DMS153 treated with DMSO at 0.1 percent for 48 hours (cell line): Measurements from ENCODE around the gene GBP1.
"Not testable (repeated sequence)": the region's sequence is repeated elsewhere in the genome, so short reads cannot be mapped to it uniquely, and the experiment has no call there.

Experiments
- DNase-seq: peaks from one replicate; lab custom pipeline; 2025; ENCODE audit not compliant: unreplicated experiment; lab: John Stamatoyannopoulos, UW

The GBP1 gene, protein sequence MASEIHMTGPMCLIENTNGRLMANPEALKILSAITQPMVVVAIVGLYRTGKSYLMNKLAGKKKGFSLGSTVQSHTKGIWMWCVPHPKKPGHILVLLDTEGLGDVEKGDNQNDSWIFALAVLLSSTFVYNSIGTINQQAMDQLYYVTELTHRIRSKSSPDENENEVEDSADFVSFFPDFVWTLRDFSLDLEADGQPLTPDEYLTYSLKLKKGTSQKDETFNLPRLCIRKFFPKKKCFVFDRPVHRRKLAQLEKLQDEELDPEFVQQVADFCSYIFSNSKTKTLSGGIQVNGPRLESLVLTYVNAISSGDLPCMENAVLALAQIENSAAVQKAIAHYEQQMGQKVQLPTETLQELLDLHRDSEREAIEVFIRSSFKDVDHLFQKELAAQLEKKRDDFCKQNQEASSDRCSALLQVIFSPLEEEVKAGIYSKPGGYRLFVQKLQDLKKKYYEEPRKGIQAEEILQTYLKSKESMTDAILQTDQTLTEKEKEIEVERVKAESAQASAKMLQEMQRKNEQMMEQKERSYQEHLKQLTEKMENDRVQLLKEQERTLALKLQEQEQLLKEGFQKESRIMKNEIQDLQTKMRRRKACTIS

DNA sequence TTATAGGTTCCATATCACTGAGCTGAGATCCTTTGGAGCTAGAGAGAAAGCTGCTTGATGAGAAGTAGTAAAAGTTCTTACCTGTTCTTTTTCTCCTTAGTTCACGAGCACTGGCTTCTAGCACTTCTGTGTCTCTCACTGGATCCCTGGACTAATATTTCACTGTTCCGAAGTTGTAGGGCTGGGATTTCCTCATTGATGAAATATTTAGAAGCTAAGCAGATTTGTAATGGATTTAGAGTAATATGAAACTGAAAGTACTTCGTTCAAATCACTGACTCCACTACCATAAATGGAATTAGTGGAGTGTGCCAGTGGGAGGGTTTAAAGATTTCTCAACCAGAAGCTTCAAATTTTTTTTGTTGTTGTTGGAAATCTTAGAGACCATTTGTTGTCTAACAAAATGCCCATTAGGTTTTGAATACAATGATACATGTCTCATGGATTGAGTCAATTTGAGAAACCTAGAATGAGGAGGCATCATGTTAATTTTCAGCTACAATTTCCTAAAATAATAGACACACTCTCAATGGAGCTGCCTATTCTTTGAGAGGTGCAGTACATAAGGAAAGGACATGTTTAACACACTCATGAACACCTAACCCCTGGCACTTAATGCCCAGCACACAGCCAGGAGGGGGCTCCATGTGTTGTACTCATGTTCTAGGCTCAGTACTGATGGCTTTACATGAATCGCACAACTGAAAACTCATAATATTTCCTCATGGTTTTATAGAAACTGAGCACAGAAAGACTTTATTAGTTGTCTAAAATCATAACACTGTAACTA is at the start of gene GBP1:
TSS of gene GBP1 (minus strand) at position 130 of the 790 bp plus-strand sequence. CDS start 1,974 bp downstream, outside the sequence.
- no peak for DNase-seq

DNA sequence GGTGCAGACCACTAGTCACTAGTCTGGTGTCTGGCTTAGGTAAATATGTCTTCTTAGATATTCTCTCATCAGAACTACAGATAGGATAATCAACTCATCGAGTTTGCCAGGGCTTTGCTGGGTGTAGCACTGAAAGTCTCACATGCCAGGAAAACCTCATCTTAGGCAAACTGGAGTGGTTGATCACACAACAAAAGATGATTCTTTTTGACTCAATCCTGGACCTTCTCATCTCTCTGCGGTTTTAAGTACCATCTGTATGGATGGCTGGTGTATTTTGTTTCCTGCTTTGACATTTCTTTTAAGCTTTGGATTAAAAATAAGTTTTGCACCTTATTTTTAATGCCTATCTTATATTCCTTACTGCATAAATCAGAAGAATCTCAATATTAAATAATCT is 49.7 kb upstream of the GBP1 start:
- no peak for DNase-seq

DNA sequence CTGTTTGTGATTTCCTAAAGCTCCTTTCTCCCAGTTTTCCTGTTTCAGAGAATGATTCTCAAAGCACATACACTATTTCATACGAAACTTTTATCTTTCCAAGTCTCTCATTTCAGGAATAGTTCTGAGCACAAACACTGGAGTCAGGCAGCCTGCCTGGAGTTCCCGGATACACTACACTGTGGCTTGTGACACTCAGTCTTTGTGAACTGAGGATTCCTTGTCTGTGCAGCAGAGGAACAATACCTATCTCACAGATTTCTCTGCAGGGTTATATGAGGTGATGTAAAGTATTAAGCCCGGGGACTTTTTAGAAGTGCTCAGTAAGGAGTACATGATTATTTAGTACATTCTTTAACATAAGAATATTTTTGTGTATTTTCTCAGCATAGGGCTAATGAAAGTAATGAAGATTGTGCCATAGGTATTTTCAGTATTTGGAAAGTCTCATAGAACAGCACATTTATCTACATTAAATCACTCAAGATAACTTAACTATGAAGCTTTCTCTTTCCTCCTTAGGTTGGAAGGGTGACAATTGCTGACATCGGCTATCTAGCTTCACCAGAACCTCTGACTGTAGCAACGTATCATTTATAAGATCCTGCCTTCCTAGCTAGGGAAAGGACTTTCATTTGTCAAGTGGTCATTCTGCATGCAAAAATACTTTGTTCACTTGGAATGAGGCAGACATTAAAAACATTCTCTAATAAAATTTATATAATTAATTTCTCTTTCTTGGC is 48.0 kb upstream of the GBP1 start:
- DNase-seq: no peak

DNA sequence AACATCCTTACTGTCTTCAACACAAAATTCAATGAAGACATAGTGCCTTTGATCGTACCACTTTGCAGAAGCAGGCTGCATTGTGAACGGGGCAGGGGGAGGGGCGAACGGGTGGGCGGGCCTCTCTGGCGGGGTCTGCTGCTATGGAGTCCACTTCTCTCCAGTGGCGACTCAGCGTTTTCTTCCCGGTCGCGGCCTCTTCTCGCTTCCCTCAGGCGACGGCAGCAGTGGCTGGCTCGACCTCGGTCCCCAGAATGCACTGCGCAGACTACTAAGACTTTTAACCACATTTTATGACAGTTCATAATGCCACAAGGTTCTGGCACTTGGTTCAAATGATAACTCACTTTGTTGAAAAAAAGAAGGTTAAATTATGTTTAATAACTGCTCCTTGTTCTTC is 39.7 kb upstream of the GBP1 start:
- DNase-seq: no peak

DNA sequence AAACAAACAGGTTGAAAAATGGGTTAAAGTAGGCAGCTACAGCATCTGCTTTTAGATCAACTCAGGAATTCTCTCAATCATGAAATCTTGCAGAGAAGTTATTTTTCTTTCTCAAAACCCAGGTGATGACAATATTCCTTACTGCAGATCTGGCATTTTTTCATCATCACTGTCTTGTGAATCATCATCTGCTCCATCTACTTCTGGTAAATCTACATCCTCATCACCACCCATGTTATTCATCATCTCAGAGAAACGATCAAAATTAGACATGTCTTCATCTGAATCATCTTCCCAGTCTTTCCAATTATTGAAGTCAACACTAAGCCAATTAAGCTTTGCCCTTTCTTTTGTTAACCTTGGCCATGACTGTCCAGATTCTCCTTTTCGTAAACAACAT is 39.1 kb upstream of the GBP1 start:
- DNase-seq: no peak

DNA sequence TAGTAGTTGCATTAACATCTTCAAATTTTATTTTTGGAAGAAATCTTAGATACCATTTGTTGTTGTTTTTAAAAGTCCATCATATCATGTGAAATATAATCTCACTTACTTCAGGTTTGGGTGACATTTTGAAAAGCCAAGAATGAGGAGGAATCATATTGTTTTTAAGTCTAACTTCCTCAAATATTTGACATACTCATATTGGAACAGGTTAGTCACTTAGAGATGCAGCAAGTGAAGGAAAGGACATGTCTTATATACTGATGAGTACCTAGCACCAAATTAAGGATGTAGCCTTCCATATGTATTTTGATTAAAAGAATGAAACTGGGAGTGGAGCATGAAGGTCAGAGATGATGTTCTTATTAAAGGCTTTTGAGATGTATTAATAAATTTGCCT is 37.0 kb upstream of the GBP1 start:
- no peak for DNase-seq

DNA sequence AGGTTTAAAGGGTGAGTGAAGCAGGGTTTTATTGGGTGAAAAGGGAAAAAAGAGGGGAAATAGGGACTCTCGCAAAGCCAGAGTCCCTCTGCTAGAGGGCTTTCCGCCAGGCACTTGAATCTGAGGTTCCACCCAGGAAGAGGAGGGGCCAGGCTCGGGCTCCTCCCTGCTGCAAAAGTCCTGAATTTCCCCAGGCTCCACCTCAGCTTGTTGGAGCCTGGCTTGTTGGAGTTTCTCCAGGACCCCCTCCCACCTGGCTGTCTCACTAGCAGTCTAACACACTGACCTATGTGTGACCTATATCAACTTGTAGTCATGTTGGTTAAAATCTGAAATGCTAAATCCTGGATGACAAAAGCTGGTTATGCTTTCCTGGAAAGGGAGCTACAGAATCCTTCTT is 35.4 kb upstream of the GBP1 start:
- DNase-seq: no peak

DNA sequence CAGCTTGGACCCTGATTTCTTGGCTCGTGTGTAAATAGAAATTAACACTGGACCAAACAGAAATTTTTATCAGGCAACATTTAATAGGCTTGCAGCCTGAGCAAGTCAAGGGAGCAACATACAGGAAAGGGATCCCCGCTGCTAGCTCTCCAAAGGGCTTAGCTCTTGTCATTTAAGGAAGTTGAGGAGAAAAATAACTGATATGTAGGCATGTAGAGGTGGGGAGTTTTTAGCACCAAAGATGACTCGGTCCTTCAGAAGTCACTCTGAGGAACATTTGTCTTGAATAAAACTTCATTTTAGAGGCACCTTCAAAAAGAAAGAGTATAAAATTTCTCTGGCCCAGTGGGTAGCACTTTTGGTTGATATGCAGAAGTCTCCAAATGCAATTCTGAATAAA is 33.8 kb upstream of the GBP1 start:
- DNase-seq: no peak

DNA sequence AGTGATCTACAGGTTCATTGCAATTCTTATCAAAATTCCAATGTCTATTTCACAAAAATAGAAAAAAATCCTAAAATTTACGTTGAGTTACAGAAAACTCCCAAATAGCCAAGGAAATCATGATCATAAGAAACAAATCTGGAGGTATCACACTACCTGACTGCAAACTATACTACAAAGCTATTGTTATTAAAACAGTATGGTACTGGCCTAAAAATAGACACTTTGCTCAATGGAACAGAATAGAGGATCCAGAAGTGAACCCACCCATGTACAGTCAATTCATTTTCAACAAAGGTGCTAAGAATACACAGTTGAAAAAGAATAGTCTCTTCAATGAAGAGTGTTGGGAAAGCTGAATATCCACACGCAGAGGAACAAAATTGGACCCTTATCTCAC is 30.7 kb upstream of the GBP1 start:
- DNase-seq: no peak

DNA sequence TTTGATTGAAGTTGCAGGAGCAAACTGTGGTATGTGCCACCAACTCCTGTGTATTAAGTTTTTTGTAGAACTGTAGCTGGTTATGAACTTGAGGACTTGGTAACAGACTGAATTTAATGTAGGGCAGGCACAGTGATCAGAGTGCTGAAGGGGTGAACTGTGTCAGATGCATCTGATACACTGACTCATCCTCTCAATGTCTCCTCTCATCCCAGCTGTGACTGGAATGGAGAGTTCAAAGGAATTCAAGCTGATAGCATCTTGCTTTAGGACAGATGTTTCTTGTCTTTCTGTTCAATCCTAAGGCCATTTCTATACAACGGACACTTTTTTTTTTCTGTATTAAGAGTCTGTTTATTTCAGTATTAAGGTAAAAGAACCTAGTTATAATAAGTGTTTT is 25.0 kb upstream of the GBP1 start:
- DNase-seq: no peak

DNA sequence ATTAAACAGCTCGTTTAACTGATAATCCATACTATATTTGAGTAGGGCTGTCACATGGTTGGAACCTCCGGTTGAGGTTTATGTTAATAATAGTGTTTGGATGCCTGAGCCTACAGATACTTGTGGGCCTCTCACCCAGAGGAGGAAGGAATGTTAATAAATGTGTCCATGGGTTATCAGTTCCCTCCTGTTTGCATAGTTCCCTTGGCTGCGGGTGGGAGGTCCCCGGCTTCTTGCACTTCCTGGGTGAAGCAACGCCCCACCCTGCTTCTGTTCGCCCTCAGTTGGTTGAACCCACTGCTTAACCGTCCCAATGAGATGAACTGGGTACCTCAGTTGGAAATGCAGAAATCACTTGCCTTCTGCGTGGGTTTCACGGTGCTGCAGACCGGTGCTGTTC is 23.6 kb upstream of the GBP1 start:
- DNase-seq: no peak

DNA sequence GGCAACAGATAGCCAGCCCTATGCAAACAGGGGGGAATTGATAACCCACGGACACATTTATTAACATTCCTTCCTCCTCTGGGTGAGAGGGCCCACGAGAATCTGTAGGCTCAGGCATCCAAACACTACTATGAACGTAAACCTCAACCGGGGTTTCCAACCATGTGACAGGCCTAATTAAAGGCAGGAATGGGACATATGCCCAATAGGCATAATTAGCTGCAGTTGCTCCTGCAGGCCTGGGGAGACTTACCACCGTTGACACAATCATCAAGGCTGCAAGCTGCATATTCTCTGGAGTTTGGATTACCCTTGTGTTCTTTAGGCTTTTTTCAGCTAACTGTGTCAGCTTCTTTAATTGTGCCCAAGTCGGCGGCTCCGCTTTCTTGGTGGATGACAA is 22.2 kb upstream of the GBP1 start:
- no peak for DNase-seq

DNA sequence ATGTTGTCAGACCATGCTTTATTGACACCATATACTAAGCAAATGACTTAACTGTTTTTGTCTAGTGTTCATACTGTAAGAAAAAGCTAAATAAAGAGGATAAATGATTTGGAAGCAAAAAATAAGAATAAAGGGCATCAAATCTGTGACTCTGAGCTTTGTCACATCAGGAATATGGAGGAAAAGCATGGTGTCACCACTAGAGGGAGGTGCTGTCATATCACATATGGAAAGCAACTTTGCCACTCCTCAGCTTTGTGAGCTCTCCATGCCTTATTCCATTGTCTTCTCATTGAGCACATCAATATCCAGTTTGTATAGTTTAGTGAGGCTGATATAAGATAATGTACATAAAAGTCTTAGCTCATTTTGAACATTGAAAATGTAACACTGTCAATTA is 20.8 kb upstream of the GBP1 start:
- DNase-seq: peak; percentile 9

DNA sequence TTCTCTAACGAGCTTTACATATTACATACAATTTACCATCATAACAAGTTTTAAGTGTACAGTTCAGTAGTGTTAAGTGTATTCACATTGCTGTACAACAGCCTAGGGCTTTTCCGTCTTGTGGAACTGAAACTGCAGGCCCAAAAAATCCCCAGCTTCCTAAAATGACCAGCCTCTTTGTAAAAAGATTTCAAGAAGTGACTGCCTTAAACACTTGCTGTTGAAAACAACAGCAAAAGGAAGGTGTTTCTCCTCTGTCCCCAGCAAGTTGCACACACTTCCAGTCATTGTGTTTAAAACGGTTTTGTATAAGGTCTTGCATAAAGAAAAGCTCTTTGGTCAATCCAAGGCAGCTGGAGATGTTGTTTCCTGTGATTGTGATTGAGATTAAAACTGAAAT is 16.0 kb upstream of the GBP1 start:
- DNase-seq: no peak

DNA sequence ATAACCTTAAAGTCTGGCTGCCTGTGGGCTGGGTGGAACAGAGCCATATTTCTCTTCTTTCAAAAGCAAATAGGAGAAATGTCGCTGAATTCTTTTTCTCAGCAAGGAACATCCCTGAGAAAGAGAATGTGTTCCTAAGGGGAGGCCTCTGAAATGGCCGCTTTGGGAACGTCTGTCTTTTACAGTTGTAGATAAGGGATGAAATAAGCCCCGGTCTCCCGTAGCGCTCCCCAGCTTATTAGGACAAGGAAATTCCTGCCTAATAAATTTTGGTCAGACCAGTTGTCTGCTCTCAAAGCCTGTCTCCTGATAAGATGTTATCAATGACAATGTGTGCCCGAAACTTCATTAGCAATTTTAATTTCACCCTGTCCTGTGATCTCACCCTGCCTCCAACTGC is 15.1 kb upstream of the GBP1 start:
- not testable (repeated sequence) for DNase-seq

DNA sequence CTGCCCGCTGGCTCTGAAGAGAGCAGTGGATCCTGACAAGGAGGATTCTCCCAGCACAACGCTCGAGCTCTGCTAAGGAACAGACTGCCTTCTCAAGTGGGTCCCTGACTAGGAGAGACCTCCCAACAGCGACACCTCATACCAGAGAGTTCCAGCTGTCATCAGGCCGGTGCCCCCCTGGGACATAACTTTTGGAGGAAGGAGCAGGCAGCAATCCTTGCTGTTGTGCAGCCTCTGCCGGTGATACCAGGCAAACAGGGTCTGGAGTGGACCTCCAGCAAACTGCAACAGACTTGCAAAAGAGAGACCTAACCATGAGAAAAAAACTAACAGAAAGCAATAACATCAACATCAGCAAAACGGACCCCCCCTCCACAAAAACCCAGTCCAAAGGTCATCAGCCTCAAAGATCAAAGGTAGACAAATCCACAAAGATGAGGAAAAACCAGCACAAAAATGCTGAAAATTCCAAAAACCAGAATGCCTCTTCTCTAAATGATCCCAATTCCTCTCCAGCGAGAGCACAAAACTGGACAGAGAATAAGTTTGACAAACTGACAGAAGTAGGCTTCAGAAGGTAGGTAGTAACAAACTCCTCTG is 7.6 kb upstream of the GBP1 start:
- not testable (repeated sequence) for DNase-seq

DNA sequence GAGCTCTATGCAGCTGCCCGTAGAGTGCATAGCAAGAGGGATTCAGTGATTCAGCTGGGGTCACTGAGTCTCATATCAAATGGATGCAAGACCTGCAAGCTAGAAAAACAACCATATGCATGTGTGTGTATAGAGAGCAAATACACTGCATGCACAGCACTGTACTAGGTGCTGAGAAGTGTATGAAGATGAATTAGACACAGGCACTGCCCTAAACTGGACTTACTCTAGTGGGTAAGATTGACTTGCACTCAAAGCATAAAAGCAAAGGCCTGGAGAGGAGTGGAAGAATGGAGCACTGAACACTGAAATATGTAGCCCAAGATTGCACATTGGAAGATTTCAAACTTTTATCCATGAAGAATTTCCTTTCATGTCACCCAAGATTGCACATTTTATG is 5.5 kb upstream of the GBP1 start:
- no peak for DNase-seq

DNA sequence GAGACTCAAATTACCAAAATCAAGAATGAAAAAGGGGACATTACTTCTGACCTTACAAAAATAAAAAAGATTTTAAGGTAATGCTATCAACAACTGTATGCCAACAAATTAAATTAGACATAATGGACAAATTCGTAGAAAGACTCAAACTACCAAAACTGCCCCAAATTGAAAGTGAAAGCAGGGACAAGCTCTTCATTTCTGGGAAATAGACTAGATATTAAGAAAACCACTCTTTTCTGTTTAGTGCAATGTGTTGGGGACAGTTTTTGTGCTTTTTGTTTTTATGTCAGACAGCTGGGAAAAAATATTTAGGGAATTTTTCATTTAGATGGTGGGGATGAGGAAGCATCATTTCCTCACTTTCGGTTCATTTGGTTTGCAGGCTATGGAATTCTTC is 4.9 kb upstream of the GBP1 start:
- no peak for DNase-seq

DNA sequence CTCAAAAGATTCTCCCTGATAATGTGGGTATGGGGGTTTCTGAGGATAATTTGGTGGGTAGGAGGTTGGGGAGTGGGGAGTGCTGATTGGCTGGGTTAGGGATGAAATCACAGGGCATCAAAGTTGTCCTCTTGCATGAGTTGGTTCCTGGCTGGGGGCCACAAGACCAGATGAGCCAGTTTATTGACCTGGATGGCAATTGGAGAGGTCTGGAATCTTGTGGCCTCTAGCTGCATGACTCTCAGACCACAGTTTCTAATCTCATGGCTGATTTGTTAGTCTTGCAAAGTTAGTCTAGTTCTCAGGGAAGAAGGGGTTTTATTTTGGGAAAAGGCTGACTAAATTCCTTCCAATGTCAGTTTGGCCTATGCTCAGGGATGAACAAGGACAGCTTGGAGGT is 3.3 kb upstream of the GBP1 start:
- DNase-seq: no peak

DNA sequence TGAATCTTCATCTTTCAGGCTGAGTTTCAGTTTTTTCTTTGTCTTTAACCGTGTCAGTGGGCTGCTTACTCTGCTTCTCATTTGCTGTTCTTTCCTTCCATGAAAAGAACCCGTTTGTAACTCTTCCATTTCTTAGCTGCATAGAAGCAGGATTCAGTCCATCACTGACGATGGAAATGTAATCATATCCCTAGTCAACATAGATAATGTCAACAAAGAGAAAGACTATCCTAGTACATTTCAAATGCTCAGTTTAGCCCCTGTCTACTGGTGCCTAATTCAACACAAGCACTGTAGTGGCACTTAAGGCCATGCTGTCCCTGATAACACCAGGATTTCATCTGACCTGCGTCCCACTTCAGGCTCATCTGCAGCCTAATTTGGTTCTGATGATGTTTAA is 376 bp downstream of the GBP1 start:
- DNase-seq: no peak

DNA sequence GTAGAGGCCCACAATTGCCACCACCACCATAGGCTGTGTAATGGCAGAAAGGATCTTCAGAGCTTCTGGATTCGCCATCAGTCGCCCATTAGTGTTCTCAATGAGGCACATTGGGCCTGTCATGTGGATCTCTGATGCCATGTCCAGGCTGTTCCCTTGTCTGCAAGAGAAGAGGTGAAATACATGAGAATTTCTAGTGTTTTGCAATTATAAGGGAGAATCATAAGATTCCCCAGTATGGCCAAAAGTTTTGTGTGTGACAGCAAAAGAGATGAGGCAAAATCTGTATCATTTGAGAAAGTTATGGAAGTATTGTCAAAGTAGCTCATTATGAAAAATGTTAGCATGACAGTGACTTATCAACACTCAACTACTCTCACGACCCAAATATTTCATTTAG is 1.9 kb downstream of the GBP1 start:
- DNase-seq: no peak
